H1 (cell line): ENCODE data around the gene PALM. TPM values are rescaled to one million over a fixed set of nuclear protein-coding genes. Genes with fewer than 3 reads are reported as not detected.
"Not testable (repeated sequence)": the region's sequence is repeated elsewhere in the genome, so short reads cannot be mapped to it uniquely, and the experiment has no call there.

Experiments
- CTCF ChIA-PET: fragments of 300-600 bp; sonication (Branson Sonifier 250); formaldehyde crosslinking; loops from one replicate; lab custom pipeline; 2021; ENCODE audit not compliant: partially characterized antibody; lab: Charles Lee
- POLR2A ChIA-PET: fragments of 300-600 bp; sonication (Branson Sonifier 250); formaldehyde crosslinking; loops from one replicate; lab custom pipeline; 2021; ENCODE audit warnings: inconsistent platforms; ENCODE audit not compliant: partially characterized antibody; lab: Charles Lee
- DNase-seq, 2 experiments: peaks; one replicate each; pipeline versions ENCODE4 v3.0.0 to v3.0.0-alpha.2; 2010 to 2022; ENCODE audit warnings: low spot score in 2 of 2, low read depth in 1 of 2, mixed read lengths in 1 of 2
- FAIRE-seq: peaks from 2 replicates; lab custom pipeline; 2011; peaks lifted over from hg19 to GRCh38; lab: Jason Lieb, UNC
- H2AFZ ChIP-seq: 2 replicates; pipeline ENCODE4 v1.8.1; 2012; ENCODE audit warnings: low read length, inconsistent platforms
- H2AK5ac ChIP-seq: 2 replicates; pipeline ENCODE4 v1.6.1; 2013; ENCODE audit warnings: low read depth, low read length
- H2BK120ac ChIP-seq: replicated peaks from 2 replicates; pipeline ENCODE3; 2013; ENCODE audit warnings: low read depth, low read length, inconsistent platforms
- H2BK12ac ChIP-seq: 2 replicates; pipeline ENCODE4 v1.6.1; 2013; ENCODE audit warnings: low read depth, low read length
- H2BK15ac ChIP-seq: 2 replicates; pipeline ENCODE4 v1.6.1; 2013; ENCODE audit warnings: low read length
- H2BK20ac ChIP-seq: 2 replicates; pipeline ENCODE4 v1.6.1; 2013; ENCODE audit warnings: low read length
- H2BK5ac ChIP-seq: 2 replicates; pipeline ENCODE4 v1.6.1; 2013; ENCODE audit warnings: low read depth, low read length
- H3K14ac ChIP-seq: 2 replicates; pipeline ENCODE4 v1.6.1; 2013; ENCODE audit warnings: inconsistent platforms; ENCODE audit not compliant: insufficient read length
- H3K18ac ChIP-seq: 2 replicates; pipeline ENCODE4 v1.6.1; 2013; ENCODE audit warnings: low read length; ENCODE audit errors: extremely low read depth
- H3K23ac ChIP-seq: 2 replicates; pipeline ENCODE4 v1.6.1; 2013; ENCODE audit warnings: inconsistent platforms; ENCODE audit not compliant: insufficient read length
- H3K23me2 ChIP-seq: 2 replicates; pipeline ENCODE4 v1.6.1; 2013; ENCODE audit warnings: low read depth, low read length
- H3K27ac ChIP-seq: 2 replicates; pipeline ENCODE4 v1.6.1; 2011; ENCODE audit warnings: low read depth, low read length, inconsistent platforms
- H3K27me3 ChIP-seq, 4 experiments: replicated peaks in 1 of 4; 1 replicate in 1 of 4; 2 replicates in 3 of 4; pipeline versions ENCODE4 v1.6.1 to v1.8.1; 2011 to 2013; ENCODE audit warnings: low read length in 3 of 4, mild to moderate bottlenecking in 3 of 4, inconsistent platforms in 2 of 4, mixed read lengths in 2 of 4, moderate library complexity in 1 of 4; ENCODE audit not compliant: control insufficient read depth in 3 of 4, insufficient read depth in 3 of 4; ENCODE audit errors: extremely low read depth in 1 of 4
- H3K36me3 ChIP-seq, 4 experiments: 2 replicates each; pipeline versions ENCODE4 v1.6.1 to v1.8.1; 2011 to 2013; ENCODE audit warnings: mild to moderate bottlenecking in 4 of 4, low read length in 3 of 4, moderate library complexity in 2 of 4, control low read depth in 1 of 4, inconsistent platforms in 1 of 4; ENCODE audit not compliant: insufficient read depth in 4 of 4, control insufficient read depth in 2 of 4
- H3K4ac ChIP-seq: replicated peaks from 2 replicates; pipeline ENCODE3; 2013; ENCODE audit warnings: low read length, low read depth, mixed read lengths, inconsistent platforms; ENCODE audit not compliant: insufficient read length
- H3K4me1 ChIP-seq, 4 experiments: replicated peaks in 1 of 4; 1 replicate in 1 of 4; 2 replicates in 3 of 4; pipeline versions ENCODE4 v1.6.1 to v1.8.1; 2011 to 2013; ENCODE audit warnings: low read length in 3 of 4, inconsistent platforms in 2 of 4, mixed read lengths in 1 of 4; ENCODE audit not compliant: insufficient read depth in 4 of 4, control insufficient read depth in 3 of 4
- H3K4me2 ChIP-seq, 2 experiments: 2 replicates each; pipeline versions ENCODE4 v1.6.1 to v1.8.1; 2011 to 2013; ENCODE audit warnings: low read depth in 2 of 2, low read length in 2 of 2, control low read depth in 1 of 2, inconsistent platforms in 1 of 2, mild to moderate bottlenecking in 1 of 2; ENCODE audit not compliant: insufficient read depth in 1 of 2
- H3K4me3 ChIP-seq, 4 experiments: fragments of 200-600, 300-600 bp in 1 of 4; sonication (generic), shearing (Covaris generic), sonication (Bioruptor Twin) in 1 of 4; 2 replicates each; pipeline versions ENCODE4 v1.5.1 to v1.8.1; 2011 to 2016; ENCODE audit warnings: low read length in 4 of 4, low read depth in 3 of 4, control low read depth in 2 of 4, inconsistent platforms in 2 of 4, mild to moderate bottlenecking in 2 of 4, mixed read lengths in 1 of 4, moderate library complexity in 1 of 4; ENCODE audit not compliant: insufficient read depth in 2 of 4; ENCODE audit errors: extremely low read depth in 1 of 4
- H3K56ac ChIP-seq: replicated peaks from 2 replicates; pipeline ENCODE3; 2013; ENCODE audit warnings: low read depth, mild to moderate bottlenecking, mixed read lengths, low read length, inconsistent platforms; ENCODE audit not compliant: insufficient read length
- H3K79me1 ChIP-seq: 2 replicates; pipeline ENCODE4 v1.6.1; 2013; ENCODE audit warnings: low read depth, low read length, control low read depth
- H3K79me2 ChIP-seq, 2 experiments: 2 replicates each; pipeline versions ENCODE4 v1.6.1 to v1.8.1; 2012 to 2013; ENCODE audit warnings: low read length in 2 of 2, mild to moderate bottlenecking in 2 of 2, inconsistent platforms in 1 of 2; ENCODE audit not compliant: insufficient read depth in 2 of 2, control insufficient read depth in 1 of 2
- H3K9ac ChIP-seq, 4 experiments: replicated peaks in 1 of 4; 1 replicate in 1 of 4; 2 replicates in 3 of 4; pipeline versions ENCODE4 v1.6.1 to v1.8.1; 2011 to 2013; ENCODE audit warnings: low read depth in 3 of 4, low read length in 3 of 4, control low read depth in 2 of 4, mild to moderate bottlenecking in 2 of 4, moderate library complexity in 2 of 4, inconsistent platforms in 1 of 4; ENCODE audit errors: extremely low read depth in 1 of 4
- H3K9me3 ChIP-seq, 2 experiments: 2 replicates each; pipeline versions ENCODE4 v1.6.1 to v1.8.1; 2012 to 2013; ENCODE audit warnings: mild to moderate bottlenecking in 2 of 2, moderate library complexity in 2 of 2, control low read depth in 1 of 2, inconsistent platforms in 1 of 2, low read depth in 1 of 2, low read length in 1 of 2, mixed read lengths in 1 of 2; ENCODE audit not compliant: insufficient read depth in 2 of 2
- H4K20me1 ChIP-seq, 2 experiments: replicated peaks in 1 of 2; 2 replicates each; pipeline versions ENCODE3 to v1.8.1; 2011 to 2013; ENCODE audit warnings: inconsistent platforms in 2 of 2, low read length in 2 of 2, mild to moderate bottlenecking in 1 of 2; ENCODE audit not compliant: insufficient read depth in 2 of 2, control insufficient read depth in 1 of 2
- H4K5ac ChIP-seq: 2 replicates; pipeline ENCODE4 v1.6.1; 2013; ENCODE audit warnings: low read length, low read depth, mixed read lengths, inconsistent platforms; ENCODE audit not compliant: insufficient read length
- H4K8ac ChIP-seq: 2 replicates; pipeline ENCODE4 v1.8.0; 2013; ENCODE audit warnings: mild to moderate bottlenecking, moderate library complexity, low read length, inconsistent platforms; ENCODE audit not compliant: insufficient read depth; ENCODE audit errors: extremely low read depth
- H4K91ac ChIP-seq: replicated peaks from 2 replicates; pipeline ENCODE3; 2013; ENCODE audit warnings: low read length, mixed read lengths, inconsistent platforms; ENCODE audit not compliant: insufficient read length
- WGBS, 2 experiments: shearing (Covaris generic) in 1 of 2; methylation state at CpG; one replicate each; pipeline versions ENCODE4 v1.1.6 to v1.1.7; 2013 to 2015; ENCODE audit warnings: low lambda C conversion rate in 2 of 2, mixed read lengths in 2 of 2, inconsistent platforms in 1 of 2, low coverage in 1 of 2, missing lambda C conversion rate in 1 of 2; ENCODE audit not compliant: insufficient replicate concordance in 2 of 2, insufficient coverage in 1 of 2, insufficient read length in 1 of 2; ENCODE audit errors: extremely low coverage in 1 of 2, missing lambda C conversion rate in 1 of 2; 5-methylcytosine and 5-hydroxymethylcytosine counted together
- polyA plus RNA-seq, 7 experiments: library from polyadenylated mRNA; depleted of rRNA in 3 of 7; stranded (reverse) in 5 of 7; unstranded in 2 of 7; fragments of >200 nt in 5 of 7; fragments of 200-250 nt in 2 of 7; gene quantifications; 1 replicate in 5 of 7; 2 replicates in 1 of 7; 4 replicates in 1 of 7; pipeline versions ENCODE4 v1.2.1 to v1.2.3, GENCODE V29; 2011 to 2013; ENCODE audit warnings: missing spikeins in 2 of 7, mixed read lengths in 2 of 7
- total RNA-seq: library from RNA; stranded (reverse); fragmentation: NEBNext Ultra II Directional; extraction: Animal tissue kit (Norgen Biotek cat#: 25700); gene quantifications from 2 replicates; pipeline ENCODE4 v1.2.1, GENCODE V29; 2021

PALM gene
- total and polyA plus RNA-seq, 2 of the 8 experiments (the other 6 are each of a cell fraction or from before 2014, with no cell fraction given) = 5.7 to 16.5 TPM

DNA sequence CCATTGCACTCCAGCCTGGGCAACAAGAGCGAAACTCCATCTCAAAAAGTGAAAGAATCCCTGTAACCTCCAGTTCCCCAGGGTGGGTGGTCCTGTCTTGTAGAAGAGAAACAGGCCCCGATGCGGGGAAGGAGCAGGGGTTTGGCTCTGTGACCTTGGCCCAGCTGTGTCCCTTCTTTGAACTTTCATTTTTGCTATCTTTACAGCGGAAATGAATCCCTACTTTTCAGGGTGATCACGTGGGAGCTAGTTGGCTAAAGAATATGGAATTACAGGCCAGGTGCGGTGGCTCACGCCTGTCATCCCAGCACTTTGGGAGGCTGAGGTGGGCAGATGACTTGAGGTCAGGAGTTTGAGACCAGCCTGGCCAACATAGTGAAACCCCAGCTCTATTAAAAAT is 36.4 kb downstream of the PALM start:
- POLR2A ChIA-PET = interaction anchor here (1.1 kb wide), 1 partner anchor 68 kb away, joined by 4 read pairs; no protein-coding TSS in a partner anchor
- not testable (repeated sequence) for H3K27ac ChIP-seq, H2BK120ac ChIP-seq, H3K79me2 ChIP-seq, H2AFZ ChIP-seq, H3K36me3 ChIP-seq, H3K4me2 ChIP-seq, H3K4me3 ChIP-seq, H2AK5ac ChIP-seq, H4K91ac ChIP-seq, H4K5ac ChIP-seq, H3K9ac ChIP-seq, H4K8ac ChIP-seq, H3K18ac ChIP-seq, H3K14ac ChIP-seq, H3K4me1 ChIP-seq, H2BK5ac ChIP-seq, H3K56ac ChIP-seq, H2BK12ac ChIP-seq, H3K23me2 ChIP-seq, DNase-seq, H3K4ac ChIP-seq, H4K20me1 ChIP-seq, H3K23ac ChIP-seq, FAIRE-seq, H2BK15ac ChIP-seq, H3K27me3 ChIP-seq, H2BK20ac ChIP-seq, H3K79me1 ChIP-seq
- peaks cover 5 to 14% of the 10 kb centered on the region in 2 experiments; a peak in 2 of 4 replicates for H3K9me3 ChIP-seq
- 90% methylated on average over 7 of the region's 7 CpGs; no CpG with 5 or more reads in 1 of the 2 experiments for WGBS, 2 experiments
- CTCF ChIA-PET = interaction anchor here (0.8 to 1.3 kb wide), 2 partner anchors 11 to 35 kb away, joined by 4 to 5 read pairs; no protein-coding TSS in a partner anchor
